ENCODE results near the gene RNF6. TPM values are rescaled to one million over a fixed set of nuclear protein-coding genes. Genes with fewer than 3 reads are reported as not detected.

RNF6 gene
- total RNA-seq, 1 experiment from 2014 or later: 33.2 TPM

- Histone ChIP-seq H3K9me2 (ENCODE audit: insufficient read depth) (no peaks in the 10 kb centered on the region), H3K9ac (ENCODE audit: low read length) (no peak overlapping the region), H3K4me3 (replicated peaks in 1 of 2; ENCODE audit: low read depth in 1 of 2, low read length in 2 of 2) (no peak overlapping the region), H3K36me3 (ENCODE audit: control insufficient read depth in 1 of 2, insufficient read depth in 2 of 2, low read length in 2 of 2) (no peaks in the 10 kb centered on the region), H3K9me3 (ENCODE audit: control insufficient read depth in 1 of 2, insufficient read depth in 1 of 2, low read depth in 1 of 2, low read length in 2 of 2) (no peaks in the 10 kb centered on the region), H3K4me1 (ENCODE audit: control insufficient read depth in 1 of 2, insufficient read depth in 2 of 2, low read length in 2 of 2) (no peaks in the 10 kb centered on the region), H3K4me2 (ENCODE audit: low read length) (no peak overlapping the region), H2AFZ (ENCODE audit: low read depth, low read length, poor library complexity, severe bottlenecking) (no peak overlapping the region), H3K27ac (ENCODE audit: low read depth, low read length) (no peak overlapping the region), H3K27me3 (ENCODE audit: insufficient read depth, low read length) (peaks cover 27% of the 10 kb centered on the region), H3K79me2 (ENCODE audit: insufficient read depth, low read length) (no peaks in the 10 kb centered on the region), H4K20me1 (ENCODE audit: insufficient read depth) (no peaks in the 10 kb centered on the region; the same call in 1 of the 2 replicates)
- no peak for TF ChIP-seq TCF7L2 (IDR thresholded peaks at IDR 0.05; ENCODE audit: borderline replicate concordance, extremely low read depth, insufficient read depth, insufficient read length)
- no peak for TF ChIP-seq JUND (IDR thresholded peaks at IDR 0.05)
- TF ChIP-seq EZH2phosphoT487 (IDR thresholded peaks at IDR 0.05; ENCODE audit: borderline replicate concordance): no peak
- no peak for TF ChIP-seq EGR1 (IDR thresholded peaks at IDR 0.05; ENCODE audit: low read depth)
- no peak for TF ChIP-seq EZH2 (IDR thresholded peaks at IDR 0.05)
- TF ChIP-seq RAD21 (IDR thresholded peaks at IDR 0.05; ENCODE audit: low read depth): no peak
- TF ChIP-seq ELF1 (IDR thresholded peaks at IDR 0.05; ENCODE audit: borderline replicate concordance, low read depth): no peak
- DNase-seq (ENCODE audit: low read depth, low spot score): no peak
- no TSS peak for BruUV-seq (replicated peaks)
- ChIA-PET POLR2A (no interaction called here), CTCF (no interaction called here), RAD21 (ENCODE audit: low non-redundant PET in 1 of 2, low total read pairs in 2 of 2, uncharacterized antibody in 2 of 2, unreplicated experiment in 2 of 2) (no interaction called here)
- intact Hi-C loops (cut with micrococcal nuclease): no loop called here
- no peak for ATAC-seq
Measured at GRCh38 chr13:26163812-26164211, 58.3 kb downstream of the RNF6 start.

Other genes with a start within 250 kb of the RNF6 start
- not detected for gene SHISA2, start 170.3 kb downstream of the RNF6 start, total RNA-seq (2021; ENCODE audit: unreplicated experiment)
- gene CDK8, start 31.8 kb upstream of the RNF6 start, total RNA-seq (2021; ENCODE audit: unreplicated experiment): 23.8 TPM